Panc1 (cell line): Measurements from ENCODE around the gene HOXD3. TPM values are rescaled to one million over a fixed set of nuclear protein-coding genes. Genes with fewer than 3 reads are reported as not detected.

Source experiments
- ATAC-seq: fragments of 200-7000 bp; cut with Tn5 transposase; 2 replicates; pipeline ENCODE4 v1.9.1; 2020; ENCODE audit warnings: mild to moderate bottlenecking, moderate library complexity
- BruUV-seq: library from RNA; stranded (reverse); fragments of 400-500 nt; replicated peaks from 2 replicates; lab custom pipeline; 2021; lab: Mats Ljungman, UMichigan
- CTCF ChIA-PET: fragments of 300-600 bp; sonication (Branson Sonifier 250); formaldehyde crosslinking; loops from one replicate; lab custom pipeline; 2022; ENCODE audit warnings: antibody characterized with exemption; lab: Charles Lee
- POLR2A ChIA-PET: fragments of 300-600 bp; sonication (Branson Sonifier 250); formaldehyde crosslinking; loops from one replicate; lab custom pipeline; 2022; ENCODE audit warnings: antibody characterized with exemption; lab: Charles Lee
- DNase-seq: peaks from one replicate; pipeline ENCODE4 v3.0.0-alpha.2; 2010; ENCODE audit warnings: low read depth, low spot score
- H3K27ac ChIP-seq: 2 replicates; pipeline ENCODE4 v1.5.1; 2011; ENCODE audit warnings: mild to moderate bottlenecking, low read length, inconsistent platforms
- H3K27me3 ChIP-seq: fragments of 200-500 bp; sonication (Bioruptor generic); 2 replicates; pipeline ENCODE4 v1.6.0; 2014; ENCODE audit warnings: low read length, inconsistent platforms; ENCODE audit not compliant: control insufficient read depth, insufficient read depth
- H3K36me3 ChIP-seq: fragments of 200-500 bp; sonication (Bioruptor generic); 2 replicates; pipeline ENCODE4 v1.5.1; 2014; ENCODE audit warnings: inconsistent platforms, mild to moderate bottlenecking, low read length, moderate library complexity; ENCODE audit not compliant: control insufficient read depth, insufficient read depth
- H3K4me1 ChIP-seq: 2 replicates; pipeline ENCODE4 v1.5.1; 2011; ENCODE audit warnings: inconsistent platforms, mild to moderate bottlenecking, low read length, moderate library complexity; ENCODE audit not compliant: control insufficient read depth, insufficient read depth
- H3K4me3 ChIP-seq, 2 experiments: 2 replicates each; pipeline ENCODE4 v1.5.1; 2011 to 2012; ENCODE audit warnings: low read depth in 2 of 2, low read length in 2 of 2, mild to moderate bottlenecking in 2 of 2, inconsistent platforms in 1 of 2, moderate library complexity in 1 of 2
- H3K9me3 ChIP-seq: fragments of 200-500 bp; sonication (Bioruptor generic); 2 replicates; pipeline ENCODE4 v1.5.1; 2014; ENCODE audit warnings: low read depth, mild to moderate bottlenecking, inconsistent platforms, low read length, moderate library complexity; ENCODE audit not compliant: control insufficient read depth, insufficient read depth
- POLR2AphosphoS5 ChIP-seq: IDR thresholded peaks from 2 replicates; pipeline ENCODE4 v1.6.1; 2012; ENCODE audit warnings: mild to moderate bottlenecking, low read depth, low read length, moderate library complexity
- SIN3A ChIP-seq: IDR thresholded peaks from 2 replicates; pipeline ENCODE4 v1.6.1; 2012; ENCODE audit warnings: low read depth, mild to moderate bottlenecking, low read length, moderate library complexity, borderline replicate concordance; ENCODE audit not compliant: insufficient read depth
- TCF7L2 ChIP-seq: IDR thresholded peaks from 2 replicates; pipeline ENCODE4 v1.6.1; 2011; ENCODE audit warnings: mild to moderate bottlenecking, low read depth, low read length, inconsistent platforms
- in situ Hi-C: cut with HindIII; loops from 2 replicates; pipeline ENCODE4 v1.10.0; 2016; ENCODE audit warnings: low sequenced_read_pairs, low pct_unique_long_range_greater_than_20kb
- intact Hi-C: fragments of 100-400 bp; cut with micrococcal nuclease; formaldehyde crosslinking; loops from one replicate; pipeline ENCODE4 v1.10.0; 2022; ENCODE audit not compliant: unreplicated experiment
- total RNA-seq: library from RNA; stranded (reverse); gene quantifications from one replicate; pipeline ENCODE4 v1.2.1, GENCODE V29; 2021; ENCODE audit not compliant: unreplicated experiment
- TF ChIP-seq, protein P1 (sequence below), 2 experiments: IDR thresholded peaks; 2 replicates each; pipeline ENCODE4 v1.6.1; 2011 to 2012; ENCODE audit warnings: low read depth in 2 of 2, control low read depth in 1 of 2, low read length in 1 of 2, mild to moderate bottlenecking in 1 of 2, moderate library complexity in 1 of 2; ENCODE audit not compliant: insufficient read depth in 1 of 2
- TF ChIP-seq, protein P2 (sequence below): fragments of 450-650 bp; IDR thresholded peaks from 2 replicates; pipeline ENCODE4 v1.5.1; 2017; ENCODE audit warnings: mild to moderate bottlenecking

HOXD3 gene
- total RNA-seq, 1 experiment from 2014 or later, result 1.8 TPM

DNA sequence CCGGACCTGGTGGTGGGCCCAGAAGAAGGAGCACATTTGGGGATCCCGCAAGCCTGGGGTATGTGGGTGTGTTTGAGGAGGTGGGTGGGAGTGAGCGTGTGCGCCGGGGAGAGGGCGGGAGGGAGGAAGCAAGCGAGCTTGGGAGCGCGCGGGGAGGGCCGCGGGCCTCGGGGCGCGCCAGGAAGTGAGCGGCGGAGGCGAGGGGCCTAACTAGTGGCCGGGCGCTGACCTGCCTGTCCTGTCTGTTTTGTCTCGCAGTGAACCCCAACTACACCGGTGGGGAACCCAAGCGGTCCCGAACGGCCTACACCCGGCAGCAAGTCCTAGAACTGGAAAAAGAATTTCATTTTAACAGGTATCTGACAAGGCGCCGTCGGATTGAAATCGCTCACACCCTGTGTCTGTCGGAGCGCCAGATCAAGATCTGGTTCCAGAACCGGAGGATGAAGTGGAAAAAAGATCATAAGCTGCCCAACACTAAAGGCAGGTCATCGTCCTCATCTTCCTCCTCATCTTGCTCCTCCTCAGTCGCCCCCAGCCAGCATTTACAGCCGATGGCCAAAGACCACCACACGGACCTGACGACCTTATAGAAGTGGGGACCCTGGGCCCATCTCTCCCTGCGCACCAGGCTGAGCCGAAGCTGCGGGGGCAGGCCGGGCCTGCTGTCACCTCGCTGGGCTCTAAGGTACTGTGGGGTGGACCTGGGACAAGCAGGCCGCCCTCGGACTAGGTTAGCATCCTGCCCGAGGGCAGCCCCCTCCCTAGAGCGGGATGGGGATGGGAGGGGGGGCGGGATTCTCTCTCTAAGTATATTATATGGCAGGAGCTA lies 4.5 kb upstream of the HOXD3 start:
- Histone ChIP-seq H3K4me1 (no peaks in the 10 kb centered on the region), H3K36me3 (no peaks in the 10 kb centered on the region), H3K27ac (no peak overlapping the region), H3K27me3 (peaks cover 2% of the 10 kb centered on the region; the same call in 1 of the 2 replicates), H3K4me3 (no peak overlapping the region), H3K9me3 (no peaks in the 10 kb centered on the region)
- DNase-seq (no peak), ATAC-seq (no peak)
- no TSS peak for BruUV-seq
- ChIA-PET CTCF (no interaction called here), POLR2A (no interaction called here)
- intact Hi-C loops (no loop called here), in situ Hi-C loops (no loop called here)
- TF ChIP-seq, protein P1, sequence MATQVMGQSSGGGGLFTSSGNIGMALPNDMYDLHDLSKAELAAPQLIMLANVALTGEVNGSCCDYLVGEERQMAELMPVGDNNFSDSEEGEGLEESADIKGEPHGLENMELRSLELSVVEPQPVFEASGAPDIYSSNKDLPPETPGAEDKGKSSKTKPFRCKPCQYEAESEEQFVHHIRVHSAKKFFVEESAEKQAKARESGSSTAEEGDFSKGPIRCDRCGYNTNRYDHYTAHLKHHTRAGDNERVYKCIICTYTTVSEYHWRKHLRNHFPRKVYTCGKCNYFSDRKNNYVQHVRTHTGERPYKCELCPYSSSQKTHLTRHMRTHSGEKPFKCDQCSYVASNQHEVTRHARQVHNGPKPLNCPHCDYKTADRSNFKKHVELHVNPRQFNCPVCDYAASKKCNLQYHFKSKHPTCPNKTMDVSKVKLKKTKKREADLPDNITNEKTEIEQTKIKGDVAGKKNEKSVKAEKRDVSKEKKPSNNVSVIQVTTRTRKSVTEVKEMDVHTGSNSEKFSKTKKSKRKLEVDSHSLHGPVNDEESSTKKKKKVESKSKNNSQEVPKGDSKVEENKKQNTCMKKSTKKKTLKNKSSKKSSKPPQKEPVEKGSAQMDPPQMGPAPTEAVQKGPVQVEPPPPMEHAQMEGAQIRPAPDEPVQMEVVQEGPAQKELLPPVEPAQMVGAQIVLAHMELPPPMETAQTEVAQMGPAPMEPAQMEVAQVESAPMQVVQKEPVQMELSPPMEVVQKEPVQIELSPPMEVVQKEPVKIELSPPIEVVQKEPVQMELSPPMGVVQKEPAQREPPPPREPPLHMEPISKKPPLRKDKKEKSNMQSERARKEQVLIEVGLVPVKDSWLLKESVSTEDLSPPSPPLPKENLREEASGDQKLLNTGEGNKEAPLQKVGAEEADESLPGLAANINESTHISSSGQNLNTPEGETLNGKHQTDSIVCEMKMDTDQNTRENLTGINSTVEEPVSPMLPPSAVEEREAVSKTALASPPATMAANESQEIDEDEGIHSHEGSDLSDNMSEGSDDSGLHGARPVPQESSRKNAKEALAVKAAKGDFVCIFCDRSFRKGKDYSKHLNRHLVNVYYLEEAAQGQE (IDR thresholded peaks at IDR 0.05; ENCODE audit: insufficient read depth in 1 of 2, low read depth in 2 of 2, low read length in 1 of 2), result no peak
- no peak for TF ChIP-seq TCF7L2
- TF ChIP-seq SIN3A, result no peak
- no peak for TF ChIP-seq POLR2AphosphoS5

DNA sequence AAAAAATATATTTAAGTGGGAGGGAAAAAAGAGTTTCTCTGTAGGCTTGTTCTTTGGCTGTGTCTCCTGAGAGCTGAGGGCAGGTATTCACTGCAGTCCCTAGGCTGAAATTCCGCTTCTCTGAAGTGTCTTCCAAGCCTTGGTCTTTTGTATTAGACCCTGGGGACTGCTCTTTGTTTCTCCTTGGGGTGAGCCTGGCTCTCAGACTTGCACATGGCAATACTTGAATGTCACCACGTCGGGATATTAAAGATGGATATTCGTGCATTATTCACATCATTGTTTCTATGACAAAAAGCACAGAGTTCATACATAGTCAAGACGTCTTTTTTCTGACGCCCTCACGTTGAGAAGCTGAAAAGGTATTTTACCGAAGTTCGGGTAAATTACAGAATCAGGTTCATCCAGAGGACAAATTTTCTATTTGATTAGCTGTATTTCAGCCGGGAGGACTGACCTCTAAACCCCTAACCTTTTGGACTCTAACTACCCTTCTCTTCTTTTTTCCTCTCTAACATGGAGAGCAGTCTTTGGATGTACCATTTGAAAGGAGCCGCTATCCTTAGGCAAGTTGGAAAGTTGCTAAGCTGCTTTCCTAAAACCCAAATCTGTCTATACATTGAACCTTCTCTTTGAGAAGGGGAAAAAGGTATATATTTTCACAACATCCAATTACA lies 2.4 kb upstream of the HOXD3 start:
- no peak for DNase-seq
- Histone ChIP-seq H3K9me3 (no peaks in the 10 kb centered on the region), H3K27ac (no peak overlapping the region), H3K27me3 (peaks cover 2% of the 10 kb centered on the region; the same call in 1 of the 2 replicates), H3K4me1 (peaks cover 3% of the 10 kb centered on the region; the same call in 1 of the 2 replicates), H3K36me3 (no peaks in the 10 kb centered on the region), H3K4me3 (no peak overlapping the region)
- TF ChIP-seq TCF7L2, result no peak
- no peak for TF ChIP-seq POLR2AphosphoS5
- no peak for TF ChIP-seq SIN3A
- TF ChIP-seq, protein P1 (IDR thresholded peaks at IDR 0.05; ENCODE audit: insufficient read depth in 1 of 2, low read depth in 2 of 2, low read length in 1 of 2), result no peak
- TF ChIP-seq, protein P2, sequence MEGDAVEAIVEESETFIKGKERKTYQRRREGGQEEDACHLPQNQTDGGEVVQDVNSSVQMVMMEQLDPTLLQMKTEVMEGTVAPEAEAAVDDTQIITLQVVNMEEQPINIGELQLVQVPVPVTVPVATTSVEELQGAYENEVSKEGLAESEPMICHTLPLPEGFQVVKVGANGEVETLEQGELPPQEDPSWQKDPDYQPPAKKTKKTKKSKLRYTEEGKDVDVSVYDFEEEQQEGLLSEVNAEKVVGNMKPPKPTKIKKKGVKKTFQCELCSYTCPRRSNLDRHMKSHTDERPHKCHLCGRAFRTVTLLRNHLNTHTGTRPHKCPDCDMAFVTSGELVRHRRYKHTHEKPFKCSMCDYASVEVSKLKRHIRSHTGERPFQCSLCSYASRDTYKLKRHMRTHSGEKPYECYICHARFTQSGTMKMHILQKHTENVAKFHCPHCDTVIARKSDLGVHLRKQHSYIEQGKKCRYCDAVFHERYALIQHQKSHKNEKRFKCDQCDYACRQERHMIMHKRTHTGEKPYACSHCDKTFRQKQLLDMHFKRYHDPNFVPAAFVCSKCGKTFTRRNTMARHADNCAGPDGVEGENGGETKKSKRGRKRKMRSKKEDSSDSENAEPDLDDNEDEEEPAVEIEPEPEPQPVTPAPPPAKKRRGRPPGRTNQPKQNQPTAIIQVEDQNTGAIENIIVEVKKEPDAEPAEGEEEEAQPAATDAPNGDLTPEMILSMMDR, result no peak
- intact Hi-C loops, result no loop called here
- in situ Hi-C loops, result no loop called here
- no TSS peak for BruUV-seq
- ATAC-seq, result no peak
- ChIA-PET POLR2A (no interaction called here), CTCF (interaction anchor here (0.7 to 1.5 kb wide), 2 partner anchors 15 to 300 kb away, joined by 5 to 13 read pairs; no protein-coding TSS in a partner anchor)
